ENCODE measurements around the gene HOXB3.
A peak's percentile ranks its signal among the peaks of the same experiment; 100 is the strongest.

HOXB3 gene

DNA sequence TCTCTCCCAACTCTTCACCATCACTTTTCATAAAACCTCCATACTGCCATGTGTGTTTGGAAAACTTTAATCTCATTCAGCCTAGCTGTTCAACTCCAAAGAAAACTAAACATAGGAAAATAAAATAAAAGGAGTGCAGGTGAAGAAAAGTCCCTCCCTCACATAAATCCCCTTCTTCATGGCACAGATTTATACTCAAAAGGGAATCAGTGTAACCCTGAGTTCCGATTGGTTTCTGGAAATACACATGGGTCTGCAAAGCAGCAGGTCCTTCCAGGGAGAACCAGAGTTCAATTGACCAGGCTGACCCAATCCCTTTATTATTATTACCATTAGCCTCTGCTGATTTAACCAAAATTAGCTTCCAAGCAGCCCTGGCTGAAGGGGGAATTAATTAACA, 36.2 kb downstream of the HOXB3 start:
- no peak for DNase-seq

DNA sequence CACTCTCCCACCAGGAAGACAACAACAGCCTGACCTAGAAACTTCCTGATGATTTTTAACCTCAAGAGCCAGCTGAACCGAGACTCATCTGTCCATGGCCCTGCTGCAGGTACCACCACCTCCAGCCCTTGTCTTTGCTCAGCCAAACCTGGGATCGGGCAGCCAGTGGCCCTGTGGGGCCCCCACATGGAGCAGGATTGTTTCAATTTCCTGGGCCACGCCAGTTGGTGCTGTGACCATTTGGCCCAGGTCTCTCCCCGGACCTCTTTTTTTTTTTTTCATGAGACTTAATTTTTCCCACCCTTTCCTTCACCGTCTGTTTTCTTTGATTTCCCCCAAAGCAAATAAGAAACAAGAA, 36.9 kb downstream of the HOXB3 start:
- DNase-seq, result no peak

DNA sequence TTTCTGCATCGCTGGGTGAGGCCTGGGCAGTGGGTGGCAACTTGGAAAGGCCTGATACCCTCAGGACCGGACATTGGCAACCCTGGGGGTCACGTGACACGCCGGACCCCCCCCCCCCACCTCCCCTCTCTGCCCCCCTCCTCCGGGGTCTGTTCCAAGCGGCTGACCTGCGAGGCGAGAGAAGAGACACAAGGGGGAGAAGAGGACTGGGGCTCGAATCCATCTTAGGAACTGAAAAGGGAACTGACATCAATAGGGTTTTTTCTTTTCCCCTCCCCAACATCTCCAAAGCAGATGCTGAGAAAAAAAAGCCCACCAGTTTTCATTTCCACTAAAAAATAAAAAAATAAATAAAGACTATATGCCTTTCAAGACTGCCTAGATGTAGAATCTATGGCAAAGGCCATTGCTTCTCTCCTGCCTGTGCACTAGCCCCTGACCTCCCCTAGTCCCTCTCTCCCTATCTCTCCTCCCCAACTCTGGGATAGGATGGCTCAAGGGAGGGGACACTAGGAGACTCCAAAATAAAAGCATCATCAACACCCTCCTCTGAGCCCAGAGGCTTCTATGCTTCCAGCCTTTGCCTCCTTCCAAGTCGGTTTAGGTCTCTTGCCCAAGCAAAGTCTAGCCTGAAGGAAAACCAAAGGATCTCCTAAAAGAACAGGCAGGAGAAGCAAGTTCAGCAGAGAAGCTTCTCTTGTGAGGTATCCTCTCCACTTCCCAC, 37.4 kb downstream of the HOXB3 start:
- DNase-seq, result no peak

DNA sequence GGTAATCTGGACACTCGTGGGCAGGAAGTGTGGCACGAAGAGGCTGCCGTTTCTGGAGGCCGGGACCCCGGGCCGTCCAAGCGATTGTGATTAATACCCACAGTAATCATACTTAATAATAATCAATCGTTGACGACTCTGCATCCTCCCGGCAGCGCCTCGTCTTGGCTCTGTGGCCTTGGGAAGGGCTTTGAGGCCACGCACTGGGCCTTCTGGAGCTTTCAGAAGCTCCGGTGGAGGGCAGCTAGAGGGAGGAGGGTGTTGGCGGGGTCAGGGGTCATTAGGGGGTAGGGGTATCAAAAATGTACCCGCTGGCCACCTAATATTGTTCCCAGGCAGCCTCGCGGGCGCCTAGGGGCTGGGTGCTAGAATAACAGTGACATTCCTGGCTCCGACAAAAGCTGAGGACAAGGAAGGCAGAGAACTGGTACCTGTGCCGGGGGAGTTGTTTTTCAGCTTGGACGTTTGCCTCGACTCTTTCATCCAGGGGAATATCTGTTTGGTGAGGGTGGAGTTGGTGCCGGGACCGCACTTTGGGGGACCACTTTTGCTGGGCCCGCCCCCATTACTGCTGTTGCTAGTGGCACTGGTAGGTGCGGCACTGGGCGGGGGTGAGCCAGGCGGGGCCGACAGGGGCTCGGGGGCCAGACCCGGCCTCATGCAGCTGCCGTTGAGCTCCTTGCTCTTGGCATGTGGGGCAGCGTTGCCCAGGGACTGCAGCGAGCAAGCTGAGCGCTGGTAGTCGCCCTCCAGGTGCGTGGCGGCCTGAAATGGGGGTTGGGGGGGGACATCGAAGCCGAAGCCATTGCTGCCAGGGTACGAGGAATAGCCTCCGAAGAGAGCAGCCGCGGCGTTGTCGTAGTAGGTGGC, 38.2 kb downstream of the HOXB3 start:
- DNase-seq, result no peak

DNA sequence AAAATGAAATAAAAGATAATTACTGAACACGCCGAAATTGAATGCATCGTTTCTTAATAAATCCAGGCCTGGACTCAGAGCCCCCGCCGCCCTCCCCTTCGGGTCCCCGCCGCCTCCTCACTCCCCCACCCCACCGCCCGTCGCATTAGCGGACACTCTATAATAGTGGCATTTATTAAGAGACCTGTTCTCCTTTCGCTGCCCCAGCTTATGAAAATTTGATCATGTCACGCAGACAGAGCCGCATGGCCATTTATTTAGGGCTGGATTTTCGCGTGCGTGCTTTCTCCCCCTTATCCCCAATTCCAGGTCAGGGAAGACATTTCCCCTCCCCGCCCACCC, 38.9 kb downstream of the HOXB3 start:
- DNase-seq, result no peak

DNA sequence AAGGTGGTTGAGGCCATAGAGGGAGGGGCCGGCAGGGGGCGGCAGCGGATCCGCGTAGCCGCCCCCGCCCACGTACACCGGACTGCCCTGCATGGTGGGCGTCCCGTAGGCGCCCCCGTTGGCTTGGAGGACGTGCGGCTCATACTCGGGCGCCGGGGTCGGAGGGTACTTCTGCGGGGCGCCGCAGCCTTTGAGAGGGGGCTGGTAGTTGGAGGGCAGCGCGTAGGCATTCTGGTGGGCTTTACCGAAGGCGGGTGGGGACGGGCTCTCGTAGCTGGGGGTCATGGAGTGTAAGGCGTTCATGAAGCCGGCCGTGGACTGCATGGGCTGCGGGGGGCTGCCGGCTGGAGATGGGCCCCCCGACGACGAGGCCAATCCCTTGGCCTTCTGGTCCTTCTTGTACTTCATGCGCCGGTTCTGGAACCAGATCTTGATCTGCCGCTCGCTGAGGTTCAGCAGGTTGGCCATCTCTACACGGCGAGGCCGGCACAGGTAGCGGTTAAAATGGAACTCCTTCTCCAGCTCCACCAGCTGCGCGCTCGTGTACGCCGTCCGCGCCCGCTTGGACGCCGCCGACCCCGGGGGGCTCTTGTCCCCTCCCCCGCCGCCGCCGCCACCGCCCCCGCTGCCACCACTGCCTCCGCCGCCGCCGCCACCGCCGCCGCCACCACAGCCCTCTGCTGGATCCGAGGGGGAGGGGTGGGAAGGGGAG, 39.4 kb downstream of the HOXB3 start:
- DNase-seq, result no peak

DNA sequence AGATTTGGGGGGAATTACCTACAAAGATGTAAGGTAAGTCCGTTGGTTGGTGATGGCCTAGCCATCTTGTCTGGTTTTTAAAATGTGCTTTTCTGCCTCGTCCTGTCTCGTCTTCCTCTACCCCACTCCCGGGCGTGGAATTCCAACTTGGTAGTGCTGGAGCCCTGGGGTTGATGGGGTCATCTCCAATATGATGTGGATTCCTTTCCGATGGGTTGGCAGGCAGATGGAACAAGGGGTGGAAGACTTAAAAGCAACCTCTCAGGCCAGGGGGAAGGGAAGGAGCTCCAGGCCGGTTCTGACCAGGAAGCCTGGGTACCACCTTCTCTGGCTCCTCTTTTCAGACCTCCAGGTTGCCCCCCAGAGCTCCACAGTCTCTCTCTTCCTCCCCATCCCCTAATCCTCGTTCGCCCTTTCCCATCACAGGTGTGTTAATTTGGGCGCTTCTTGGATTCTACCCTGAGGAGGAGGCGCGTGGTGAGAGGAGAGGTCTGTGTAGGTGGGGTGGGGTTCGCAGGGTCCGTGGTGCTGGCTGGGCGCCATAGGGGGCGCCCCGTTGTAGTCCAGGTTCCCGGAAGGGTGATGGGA, 40.0 kb downstream of the HOXB3 start:
- DNase-seq, result no peak

DNA sequence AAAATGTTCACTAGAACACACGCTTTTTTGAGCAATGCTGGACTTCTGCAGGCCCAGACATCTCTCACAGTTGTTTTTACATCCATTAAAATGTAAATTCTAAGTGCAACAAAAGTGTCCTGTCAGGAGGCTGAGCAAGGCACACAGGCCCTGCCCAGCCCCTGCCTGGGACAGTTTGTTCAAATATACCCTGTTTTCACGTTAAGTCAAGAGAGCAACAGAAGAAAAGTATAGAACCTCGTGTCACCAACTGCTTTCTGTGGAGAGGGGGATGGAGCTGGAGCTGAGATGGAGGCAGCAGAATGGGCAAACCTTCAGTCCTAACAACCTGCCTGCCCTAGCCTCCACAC, 40.8 kb downstream of the HOXB3 start:
- DNase-seq, result no peak

DNA sequence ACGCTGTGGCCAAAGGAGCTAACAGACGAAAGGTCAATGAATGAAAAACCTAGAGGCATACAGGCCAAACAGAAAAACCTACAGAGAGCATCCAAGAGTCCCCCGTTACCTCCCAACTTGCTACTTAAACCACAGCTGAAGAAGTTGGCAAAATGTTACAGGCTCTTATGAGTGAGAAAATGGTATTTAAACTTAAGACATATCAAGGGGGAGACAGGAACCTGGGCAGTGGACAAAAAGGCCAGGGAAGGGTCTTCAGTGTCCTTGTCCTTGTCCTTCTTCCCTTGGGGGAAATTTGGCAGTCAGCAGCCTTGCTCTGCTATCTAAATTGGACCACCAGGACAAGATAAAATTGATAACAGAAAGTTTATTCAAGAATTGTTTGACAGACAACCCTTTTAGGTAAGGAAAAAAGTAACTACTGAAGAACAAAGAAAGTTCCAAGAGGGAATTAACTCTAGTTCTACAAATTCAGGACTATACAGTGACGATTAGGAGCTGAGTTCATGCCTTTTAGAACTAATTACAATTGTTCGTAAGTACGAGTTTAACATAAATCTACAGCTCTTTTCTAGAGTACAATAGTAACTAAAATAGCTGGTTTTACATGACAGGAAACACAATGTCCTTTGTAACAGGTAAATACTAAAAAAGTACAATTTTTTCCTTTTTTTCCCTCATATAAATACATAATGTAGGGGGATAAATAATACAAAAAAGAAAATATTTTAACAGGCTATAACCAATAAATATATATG, 41.3 kb downstream of the HOXB3 start:
- DNase-seq, result no peak

DNA sequence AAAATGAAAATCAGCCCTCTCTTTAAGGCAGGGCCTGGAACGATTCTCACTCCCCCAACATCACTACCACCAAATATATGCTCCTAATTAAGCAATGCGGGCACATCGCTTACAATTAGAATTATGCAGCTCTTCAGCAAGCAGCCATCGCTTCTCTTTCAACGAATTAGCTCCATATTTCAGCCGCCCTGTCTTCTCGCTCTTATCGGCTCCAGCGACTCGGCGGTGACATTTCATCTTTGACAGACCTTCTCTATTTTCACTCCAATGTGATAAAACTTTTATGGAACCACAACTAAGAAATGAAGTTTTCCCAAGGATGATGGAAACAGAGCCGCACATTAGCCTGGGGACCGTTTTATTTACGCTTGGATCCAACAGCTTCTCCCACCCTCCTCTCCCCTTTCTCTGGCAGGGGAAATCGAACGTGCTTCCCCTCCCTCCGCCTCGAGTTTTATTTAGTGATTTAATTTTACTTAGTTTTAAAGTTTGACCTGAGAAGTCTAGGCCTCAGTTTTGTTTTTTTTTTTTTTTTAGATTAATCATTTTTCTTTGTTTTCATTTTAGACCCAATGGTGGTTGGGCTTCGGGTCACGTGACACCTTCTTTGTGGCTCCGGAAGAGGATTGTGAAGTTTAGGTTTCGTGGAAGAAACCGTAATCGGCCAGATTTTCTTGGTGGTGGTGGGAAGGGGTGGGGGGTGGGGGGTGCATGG, 42.1 kb downstream of the HOXB3 start:
- DNase-seq, result no peak

DNA sequence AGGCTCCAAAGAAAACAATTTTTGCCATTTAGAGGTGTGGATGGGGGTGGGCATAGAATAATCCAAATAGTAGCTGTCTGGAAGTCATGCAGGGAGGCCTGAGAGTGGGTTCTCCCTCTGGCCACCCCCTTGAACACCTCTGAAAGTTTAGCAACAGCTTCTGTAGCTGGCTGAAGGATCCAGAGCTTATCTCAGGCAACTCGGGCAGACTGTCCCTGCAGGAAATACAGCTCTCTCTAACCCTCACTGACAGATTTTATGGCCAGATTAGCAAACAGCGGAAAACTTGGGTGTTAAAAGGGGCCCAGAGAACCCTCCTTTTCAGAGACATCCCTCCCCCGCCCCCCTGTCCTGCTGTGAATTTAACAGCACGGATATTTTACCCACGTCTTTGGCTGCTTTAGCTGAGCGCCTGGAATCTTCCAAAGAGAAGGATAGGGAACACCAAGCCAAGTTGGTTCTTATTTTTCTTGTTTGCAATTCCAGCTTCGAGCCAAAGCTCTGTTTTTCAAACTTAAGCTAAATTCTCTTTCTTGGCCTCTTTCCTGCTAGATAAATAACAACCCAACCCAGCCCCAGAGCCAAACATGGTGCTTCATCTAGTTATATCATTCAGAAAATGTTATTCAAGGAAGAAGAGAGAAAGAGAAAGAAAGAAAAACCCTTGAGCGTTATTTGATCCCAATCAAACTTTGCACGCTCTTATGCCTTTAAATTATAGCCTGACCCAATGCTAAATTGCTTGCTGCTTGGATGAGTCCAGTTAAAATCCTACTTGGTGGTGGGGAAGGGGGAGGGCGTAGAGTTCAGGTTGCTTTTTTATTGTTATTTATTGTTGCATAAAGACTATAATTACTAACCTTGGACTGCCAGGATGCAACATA, 42.9 kb downstream of the HOXB3 start:
- peak; percentile 92 for DNase-seq

DNA sequence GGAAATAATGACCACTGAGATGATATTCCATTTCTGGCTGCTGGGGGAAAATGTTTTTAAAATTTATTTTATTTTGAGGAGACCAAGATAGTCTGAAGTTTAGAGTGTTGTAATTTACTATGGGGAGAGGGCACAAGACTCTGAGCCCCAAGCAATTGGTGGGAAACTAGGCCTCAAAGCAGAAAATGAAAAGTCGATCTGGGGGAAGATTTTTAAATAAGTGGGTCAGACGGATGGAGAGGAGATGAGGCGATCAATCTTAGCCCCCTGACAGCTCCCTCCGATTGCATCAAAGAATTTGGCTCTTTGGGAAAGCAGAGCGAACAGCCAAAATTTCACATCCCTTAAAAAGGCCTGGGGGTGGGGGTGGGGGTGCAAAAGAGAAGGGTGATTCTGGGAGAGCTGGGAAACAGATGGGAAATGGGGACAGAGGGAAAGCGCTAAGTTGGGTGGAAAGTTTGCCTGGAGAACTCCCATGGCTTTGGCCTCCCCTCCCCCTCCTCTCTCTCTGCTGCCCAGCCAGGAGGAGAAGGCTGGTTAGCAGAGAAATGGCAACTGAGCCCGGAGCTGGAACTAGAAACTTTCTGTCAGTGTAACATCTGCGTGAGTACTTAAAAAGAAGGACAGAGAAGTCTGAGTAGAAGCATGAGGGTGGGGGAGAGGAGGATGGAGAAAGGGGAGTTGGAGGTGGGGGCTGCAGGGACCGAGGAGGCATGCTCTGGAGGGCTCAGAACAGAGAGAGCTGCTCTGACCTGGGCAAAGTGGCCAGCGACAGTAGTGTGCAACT, 43.7 kb downstream of the HOXB3 start:
- no peak for DNase-seq

DNA sequence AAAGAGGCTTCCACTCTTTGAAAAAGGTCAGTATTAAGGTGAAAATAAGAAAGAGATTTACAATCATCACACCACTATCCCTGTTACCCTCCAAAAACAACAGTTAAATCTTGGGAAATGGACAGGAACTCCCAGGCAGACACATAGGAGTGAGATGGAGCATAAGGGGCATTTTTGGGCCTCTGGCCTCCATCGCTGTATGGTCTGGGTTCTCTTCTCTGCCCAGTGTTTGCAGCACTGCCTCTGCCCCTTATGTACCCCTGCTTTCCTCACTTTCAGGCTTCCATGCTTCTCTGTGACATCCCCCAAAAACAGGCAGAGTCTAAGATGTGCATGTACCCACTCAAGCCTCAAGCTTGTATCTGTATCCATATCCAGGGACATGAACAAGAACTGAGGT, 44.5 kb downstream of the HOXB3 start:
- no peak for DNase-seq

DNA sequence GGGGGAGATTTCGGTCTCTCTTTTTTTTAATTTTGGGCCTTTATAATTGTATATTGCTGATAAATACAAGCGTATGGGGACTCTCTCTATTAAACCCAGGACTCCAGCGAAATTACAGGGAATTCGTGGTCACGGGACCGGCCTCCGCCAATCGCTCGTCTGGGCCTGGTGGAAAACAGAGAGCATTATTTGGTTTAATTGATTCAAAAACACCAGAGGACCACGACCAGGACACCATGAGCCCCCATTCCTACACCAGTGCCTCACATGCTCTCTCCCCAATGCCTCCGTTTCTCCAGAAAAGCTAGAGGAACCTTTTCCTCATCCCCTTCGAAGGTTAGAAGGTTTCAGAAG, 45.0 kb downstream of the HOXB3 start, which contains the start of gene HOXB2:
Gene HOXB2, minus strand, starts transcription at position 88 of the 354 bp plus-strand sequence. CDS start 198 bp downstream, outside the sequence.
- peak; percentile 16 for DNase-seq

DNA sequence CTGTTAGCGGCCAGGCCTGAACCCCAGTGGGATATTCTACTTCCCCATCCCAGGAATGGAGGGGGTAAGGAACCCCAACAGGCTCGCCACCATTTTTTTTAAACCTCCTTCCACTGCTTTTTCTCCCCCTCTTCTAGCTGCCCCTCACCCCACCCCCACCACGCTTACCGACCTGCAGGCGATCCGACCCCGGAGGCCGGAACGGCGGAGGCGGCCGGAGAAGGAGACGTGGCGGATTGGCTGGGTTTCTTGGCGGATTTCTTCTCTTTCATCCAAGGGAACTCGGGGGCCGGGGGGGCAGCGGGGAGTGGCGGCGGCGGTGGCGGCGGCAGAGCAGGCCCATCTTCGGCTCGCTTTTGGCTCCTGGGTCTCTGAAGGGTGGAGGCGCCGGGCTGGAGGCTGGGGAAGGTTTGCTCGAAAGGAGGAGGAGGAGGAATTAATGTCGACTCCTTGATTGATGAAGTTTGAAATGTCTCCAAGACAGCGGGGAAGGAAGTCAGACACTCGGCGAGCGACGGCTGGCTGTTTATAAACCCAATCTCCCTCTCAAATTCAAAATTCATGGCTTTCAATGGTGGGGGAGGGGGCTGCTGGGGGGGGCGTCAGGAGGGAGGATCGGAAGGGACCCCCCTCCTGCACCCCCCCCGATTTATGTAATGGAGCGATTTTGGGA, 45.6 kb downstream of the HOXB3 start:
- peak; percentile 31 for DNase-seq

DNA sequence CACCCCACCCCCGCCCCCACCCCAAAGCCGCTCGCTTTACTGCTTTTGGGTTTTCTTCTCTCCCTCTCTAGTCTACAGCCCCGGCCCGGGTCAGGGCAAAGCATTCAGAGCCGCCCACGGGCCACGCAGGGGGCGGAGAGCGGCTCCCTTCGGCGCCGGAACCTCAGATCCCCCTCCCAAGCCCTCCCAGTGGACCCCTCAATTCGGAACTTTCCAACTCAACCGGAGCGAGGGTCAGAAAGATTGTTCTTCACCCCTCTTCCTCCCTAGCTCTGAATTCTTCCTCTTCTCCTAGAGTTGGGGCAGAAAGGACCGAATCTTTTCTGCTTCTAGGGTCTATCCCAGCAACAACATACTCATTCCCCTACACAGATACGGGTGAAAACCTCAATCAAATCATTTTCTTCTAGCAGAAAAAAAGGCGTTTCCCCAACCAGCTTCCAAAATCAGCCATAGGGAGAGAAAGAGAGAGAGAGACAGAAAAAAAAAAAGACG, 46.1 kb downstream of the HOXB3 start:
- no peak for DNase-seq

DNA sequence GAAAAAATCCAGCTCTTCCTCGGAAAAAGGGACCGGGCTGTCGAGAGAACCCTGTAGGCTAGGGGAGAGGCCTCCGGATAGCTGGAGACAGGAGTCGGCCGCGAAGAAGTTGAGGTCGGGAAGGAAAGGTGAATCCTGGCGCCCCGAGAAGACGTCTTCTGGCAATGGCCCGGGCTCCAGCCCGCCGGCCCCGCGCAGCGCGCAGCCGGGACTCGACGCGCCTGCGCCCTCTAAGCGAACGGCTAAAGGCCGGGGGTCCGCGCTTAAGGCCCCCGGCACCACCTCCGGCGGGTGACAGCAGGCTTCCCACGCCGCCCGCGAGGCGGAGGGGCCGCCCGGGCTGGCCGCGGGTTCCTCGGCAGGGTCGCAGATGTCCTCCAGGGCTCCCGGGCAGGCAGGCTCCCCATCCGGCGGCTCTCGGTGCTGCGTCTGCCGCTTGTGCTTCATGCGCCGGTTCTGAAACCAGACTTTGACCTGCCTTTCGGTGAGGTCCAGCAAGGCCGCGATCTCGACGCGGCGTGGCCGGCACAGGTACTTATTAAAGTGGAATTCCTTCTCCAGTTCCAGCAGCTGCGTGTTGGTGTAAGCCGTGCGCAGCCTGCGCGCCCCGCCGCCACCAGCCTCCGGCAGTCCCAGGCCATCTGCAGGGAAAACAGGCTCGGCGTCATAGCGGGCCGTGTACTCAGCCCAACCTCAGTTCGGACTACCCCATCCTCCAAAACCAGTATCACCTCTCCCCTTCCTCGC, 46.8 kb downstream of the HOXB3 start:
- DNase-seq, result no peak

DNA sequence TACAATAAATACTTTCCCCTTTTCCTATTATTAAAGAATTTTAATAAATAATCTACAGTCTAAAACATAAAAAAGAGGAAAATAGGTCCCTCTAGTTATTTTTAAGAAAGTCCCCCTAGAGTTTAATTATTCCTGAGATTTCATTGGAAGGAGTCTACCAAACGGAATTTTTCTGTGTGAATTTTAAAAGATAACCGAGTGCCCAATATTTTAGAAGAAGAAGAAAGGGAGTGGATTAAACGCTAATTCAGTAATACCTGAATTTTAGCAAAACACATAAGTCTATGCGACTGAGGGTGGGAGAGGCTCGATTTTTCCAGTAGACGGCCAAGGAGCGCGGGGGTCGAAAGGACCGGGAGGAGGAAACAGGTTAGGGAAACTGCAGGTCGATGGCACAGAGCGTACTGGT, 47.3 kb downstream of the HOXB3 start:
- no peak for DNase-seq
